HTERT RPE-1 (cell line): ENCODE results near the gene TARDBP.
"Not testable (repeated sequence)": the region's sequence is repeated elsewhere in the genome, so short reads cannot be mapped to it uniquely, and the experiment has no call there.

Experiments used
- in situ Hi-C: fragments of 300-500 bp; cut with MboI; formaldehyde crosslinking; loops from 4 replicates; pipeline ENCODE4 v1.14.3; 2020; ENCODE audit warnings: low sequenced_read_pairs

The TARDBP gene

DNA sequence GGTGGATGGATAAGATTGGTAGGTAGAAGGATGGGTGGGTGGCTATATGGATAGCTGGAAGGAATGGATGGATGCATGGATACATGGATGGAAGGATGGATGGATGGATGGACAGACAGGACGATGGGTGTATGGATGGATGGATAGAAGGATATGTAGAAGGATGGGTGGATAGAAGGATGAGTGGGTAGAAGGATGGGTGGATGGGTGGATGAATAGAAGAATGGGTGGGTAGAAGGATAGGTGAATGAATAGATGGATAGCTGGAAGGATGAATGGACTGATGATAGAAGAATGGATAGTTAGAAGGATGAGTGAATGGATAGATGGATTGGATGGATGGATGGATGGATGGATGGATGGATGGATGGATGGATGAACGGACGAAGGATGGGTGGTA lies 29.6 kb downstream of the TARDBP start:
- in situ Hi-C loops, result no loop called here

DNA sequence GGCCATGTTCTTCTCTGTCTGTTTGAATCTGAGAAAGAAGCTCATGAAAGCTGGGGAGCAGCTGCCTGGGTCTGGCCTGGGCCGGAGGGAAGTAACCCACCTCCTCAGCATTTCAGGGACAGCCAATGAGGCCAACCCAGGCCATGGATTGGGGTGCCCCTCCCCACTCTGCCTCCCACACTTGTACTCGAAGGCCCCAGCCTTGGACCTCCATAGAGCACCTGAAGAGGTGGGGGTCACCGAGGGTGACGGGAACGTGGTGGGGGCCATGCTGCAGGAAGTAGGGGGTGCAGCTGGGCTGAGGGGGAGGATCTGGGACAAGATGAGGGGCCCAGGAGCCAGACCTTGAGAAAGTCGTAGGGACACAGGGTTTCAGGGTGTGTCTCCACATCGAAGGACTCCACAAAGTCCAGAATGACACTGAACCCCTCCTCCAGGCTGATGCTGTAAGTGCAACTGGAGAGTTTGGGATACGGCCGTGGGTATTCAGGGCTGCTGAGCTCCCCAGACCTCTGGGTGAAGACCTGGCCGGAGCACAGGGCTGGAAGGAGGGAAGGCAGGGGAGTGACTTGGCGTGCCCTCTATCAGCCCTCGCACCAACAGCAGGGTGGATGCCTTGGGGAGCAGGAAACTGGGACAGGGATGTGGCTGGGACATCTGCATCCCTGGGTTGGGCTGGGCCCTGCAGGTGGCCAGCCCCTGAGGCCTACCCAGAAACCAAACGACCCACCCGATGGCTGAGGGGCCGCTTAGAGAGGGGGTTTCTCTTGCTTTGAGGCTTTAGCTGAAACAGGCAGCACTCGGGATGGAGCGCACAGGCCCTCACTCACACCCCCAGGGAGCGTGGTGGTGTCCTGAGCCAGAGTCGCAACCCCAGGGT lies 30.8 kb downstream of the TARDBP start:
- in situ Hi-C loops, result no loop called here

DNA sequence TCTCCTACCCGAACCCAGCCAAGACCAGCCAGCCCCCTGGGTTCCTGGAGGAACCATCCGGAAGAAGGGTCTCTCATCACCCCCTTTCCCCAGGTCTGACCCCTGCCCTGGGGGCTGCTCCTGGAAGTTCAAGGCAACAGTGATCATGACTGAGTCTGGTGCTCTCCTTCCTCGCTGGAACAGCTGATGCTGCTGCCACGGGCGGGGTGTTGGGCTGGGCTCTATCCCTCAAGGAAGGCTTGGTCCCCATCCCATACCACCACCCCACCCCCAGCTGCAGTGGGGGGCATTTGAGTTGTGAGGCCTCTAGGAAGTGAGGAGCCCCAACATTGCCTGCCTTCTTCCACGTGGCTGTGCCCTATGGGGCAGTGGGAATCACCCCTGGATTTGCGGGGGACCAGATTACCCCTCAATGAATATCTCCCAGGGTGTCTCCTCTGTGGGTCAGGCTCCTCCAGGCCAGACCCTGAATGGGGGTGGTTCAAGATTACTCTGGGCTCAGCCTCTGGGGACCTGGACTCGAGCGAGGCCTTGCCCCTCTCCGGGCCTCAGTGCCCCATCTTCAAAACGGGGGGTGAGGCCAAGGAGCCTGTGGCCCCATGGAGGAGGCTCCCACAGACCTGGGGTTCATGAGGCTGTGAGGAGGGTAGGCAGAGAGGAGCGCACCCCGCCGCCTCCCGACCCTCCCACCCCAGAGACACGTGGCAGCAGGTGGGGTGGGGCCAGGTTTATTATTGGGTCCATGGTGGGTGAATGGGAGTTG lies 31.8 kb downstream of the TARDBP start:
- in situ Hi-C loops, result no loop called here

DNA sequence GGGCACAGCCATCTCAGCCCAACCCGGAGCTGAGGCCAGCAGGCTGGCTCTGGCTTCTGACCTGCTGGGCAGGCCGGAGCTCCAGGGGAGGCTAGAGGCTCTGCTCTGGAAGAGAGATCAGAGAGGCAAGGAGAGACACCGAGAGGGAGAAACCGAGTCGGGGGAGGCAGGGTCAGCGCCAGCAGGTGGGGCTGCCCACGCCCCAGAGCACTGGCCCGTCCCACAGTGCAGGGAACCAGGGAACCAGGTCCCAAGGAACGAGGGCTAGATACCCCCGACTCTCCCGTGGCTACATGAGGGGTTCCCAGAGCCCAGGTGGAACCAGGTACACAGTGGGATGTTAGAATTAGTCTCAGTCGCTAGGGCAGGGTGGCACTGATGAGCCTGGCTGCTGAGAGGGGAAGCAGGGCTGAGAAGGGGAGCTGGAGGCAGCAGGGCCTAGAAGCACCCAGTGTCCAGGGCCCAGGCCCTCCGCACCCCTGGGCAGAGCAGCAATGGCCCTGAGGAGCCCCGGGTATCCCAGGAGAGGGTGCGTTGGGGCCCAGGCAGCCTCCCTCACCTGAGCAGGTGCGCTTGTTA lies 32.5 kb downstream of the TARDBP start:
- in situ Hi-C loops, result no loop called here

DNA sequence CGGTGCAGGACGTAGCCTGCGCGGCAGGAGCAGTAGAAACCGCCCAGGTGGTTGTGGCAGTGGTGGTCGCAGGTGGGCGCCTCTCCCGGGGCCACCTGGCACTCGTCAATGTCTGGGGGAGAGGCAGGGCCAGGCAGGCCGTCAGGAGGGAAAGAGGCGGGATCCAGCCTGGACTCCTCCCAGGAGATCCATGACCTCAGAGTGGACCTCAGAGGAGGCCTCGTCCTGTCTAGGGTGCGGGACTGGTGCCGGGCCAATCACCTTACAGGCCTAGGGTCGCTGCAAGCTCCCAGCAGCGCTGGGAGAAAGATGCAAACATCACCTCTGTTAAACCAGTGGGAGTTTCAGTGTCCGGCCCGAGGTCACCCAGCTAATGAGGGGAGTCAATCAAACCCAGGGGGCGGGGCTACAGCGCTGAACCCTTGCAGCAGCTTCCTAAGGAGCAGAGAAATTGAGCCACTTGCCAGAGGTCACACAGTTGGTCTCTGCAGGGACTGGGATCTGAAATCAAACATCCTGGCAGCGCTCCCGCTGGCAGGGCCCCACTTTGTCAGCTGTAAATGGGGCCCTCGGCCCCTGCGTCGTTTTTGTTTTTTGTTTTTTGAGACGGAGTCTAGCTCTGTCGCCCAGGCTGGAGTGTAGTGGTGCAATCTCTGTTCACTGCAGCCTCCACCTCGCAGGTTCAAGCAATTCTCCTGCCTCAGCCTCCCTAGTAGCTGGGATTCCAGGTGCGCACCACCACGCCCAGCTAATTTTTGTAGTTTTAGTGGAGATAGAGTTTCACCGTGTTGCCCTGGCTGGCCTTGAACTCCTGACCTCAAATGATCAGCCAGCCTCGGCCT lies 33.2 kb downstream of the TARDBP start:
- in situ Hi-C loops, result no loop called here

DNA sequence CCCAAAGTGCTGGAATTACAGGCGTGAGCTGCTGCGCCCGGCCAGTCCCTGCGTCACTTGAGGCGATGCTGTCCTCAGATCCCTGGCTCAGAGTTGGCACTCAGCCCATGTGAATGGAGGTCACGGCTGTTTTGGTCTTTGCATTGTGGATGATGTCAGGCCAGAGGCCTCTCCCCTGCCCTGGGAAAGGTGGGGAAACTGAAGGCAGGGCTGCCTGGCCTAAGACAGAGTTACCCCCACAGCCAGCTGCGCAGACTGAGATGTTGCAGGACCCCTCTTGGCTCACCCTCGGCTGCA lies 33.8 kb downstream of the TARDBP start:
- in situ Hi-C loops, result no loop called here

DNA sequence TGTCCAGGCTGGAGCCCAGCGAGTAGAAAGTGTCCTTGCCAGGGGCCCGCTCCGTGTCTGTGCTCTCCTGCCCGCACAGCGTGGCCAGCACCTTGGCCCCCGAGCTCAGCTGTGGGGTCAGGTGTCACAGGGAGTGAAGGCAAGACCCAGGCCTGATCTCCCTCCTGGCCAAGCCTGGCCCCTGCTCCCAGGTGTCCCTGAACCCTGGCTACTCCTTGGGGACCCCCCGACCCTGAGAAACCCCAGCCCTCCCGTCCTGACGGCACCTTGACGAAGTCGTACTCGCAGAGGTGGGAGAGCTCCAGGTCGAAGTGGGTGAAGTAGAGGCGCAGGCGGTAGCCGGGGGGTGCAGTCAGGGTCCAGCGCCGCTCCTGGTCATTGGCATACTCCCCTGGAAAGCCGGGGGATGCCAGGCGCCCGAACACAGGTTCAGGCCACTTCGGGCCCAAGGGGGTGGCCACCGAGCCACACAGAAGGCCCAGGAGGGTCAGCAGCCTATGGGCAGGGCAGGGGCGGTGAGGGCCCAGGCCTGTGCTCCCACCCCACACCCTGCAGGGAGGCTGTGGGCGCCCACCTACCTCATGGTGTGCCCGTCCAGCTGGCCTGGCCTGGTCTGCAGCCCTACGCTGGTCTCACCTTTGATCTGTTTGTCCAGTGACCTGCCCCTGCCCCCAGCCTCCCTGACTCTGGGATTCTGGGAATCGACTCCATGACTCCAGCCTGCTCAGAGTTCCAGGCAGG lies 34.3 kb downstream of the TARDBP start, which contains the start of gene MASP2:
MASP2 (minus strand) TSS at position 615 of the 741 bp plus-strand sequence; CDS start at position 583, 32 bp downstream.
- in situ Hi-C loops, result no loop called here

DNA sequence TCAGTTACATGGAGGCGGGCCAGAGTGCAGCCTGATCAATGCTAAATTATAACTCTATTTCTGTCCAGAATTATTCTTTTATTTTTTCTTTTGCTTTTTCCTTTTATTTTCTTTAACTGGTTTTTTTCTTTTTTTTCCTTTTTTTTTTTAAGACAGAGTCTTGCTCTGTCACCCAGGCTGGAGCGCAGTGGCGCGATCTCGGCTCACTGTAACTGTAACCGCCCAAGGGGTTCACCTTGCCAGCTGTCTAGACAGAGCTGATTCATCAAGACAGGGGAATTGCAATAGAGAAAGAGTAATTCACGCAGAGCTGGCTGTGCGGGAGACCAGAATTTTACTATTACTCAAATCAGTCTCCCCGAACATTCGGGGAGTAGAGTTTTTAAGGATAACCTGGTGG lies 38.7 kb downstream of the TARDBP start:
- in situ Hi-C loops, result not testable (repeated sequence)

DNA sequence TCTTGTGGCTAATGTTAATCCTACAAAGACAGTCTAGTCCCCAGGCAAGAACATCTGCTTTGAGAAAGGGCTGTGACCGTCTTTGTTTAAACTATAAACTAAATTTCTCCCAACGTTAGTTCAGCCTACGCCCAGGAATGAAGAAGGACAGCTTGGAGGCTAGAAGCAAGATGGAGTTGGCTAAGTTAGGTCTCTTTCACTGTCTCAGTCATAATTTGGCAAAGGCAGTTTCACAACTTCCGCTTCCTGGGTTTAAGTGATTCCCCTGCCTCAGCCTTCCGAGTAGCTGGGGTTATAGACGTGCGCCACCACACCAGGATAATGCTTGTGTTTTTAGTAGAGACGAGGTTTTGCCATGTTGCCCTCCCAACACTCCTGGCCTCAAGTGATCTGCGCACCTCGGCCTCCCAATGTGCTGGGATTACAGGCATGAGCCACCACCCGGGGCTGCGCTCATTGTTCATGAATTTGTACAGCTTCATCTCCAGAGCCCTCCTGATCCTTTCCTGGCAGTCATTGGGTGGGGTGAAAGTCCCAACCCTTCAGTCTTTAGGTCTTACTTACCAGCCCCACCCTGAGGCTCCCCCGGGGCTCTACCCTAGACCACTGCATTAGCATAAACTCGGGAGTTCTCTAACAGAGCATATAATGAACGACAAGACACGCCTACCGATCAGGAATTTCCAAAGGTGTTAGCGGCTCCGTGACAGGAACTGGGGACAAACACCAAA lies 39.5 kb downstream of the TARDBP start:
- in situ Hi-C loops, result no loop called here

DNA sequence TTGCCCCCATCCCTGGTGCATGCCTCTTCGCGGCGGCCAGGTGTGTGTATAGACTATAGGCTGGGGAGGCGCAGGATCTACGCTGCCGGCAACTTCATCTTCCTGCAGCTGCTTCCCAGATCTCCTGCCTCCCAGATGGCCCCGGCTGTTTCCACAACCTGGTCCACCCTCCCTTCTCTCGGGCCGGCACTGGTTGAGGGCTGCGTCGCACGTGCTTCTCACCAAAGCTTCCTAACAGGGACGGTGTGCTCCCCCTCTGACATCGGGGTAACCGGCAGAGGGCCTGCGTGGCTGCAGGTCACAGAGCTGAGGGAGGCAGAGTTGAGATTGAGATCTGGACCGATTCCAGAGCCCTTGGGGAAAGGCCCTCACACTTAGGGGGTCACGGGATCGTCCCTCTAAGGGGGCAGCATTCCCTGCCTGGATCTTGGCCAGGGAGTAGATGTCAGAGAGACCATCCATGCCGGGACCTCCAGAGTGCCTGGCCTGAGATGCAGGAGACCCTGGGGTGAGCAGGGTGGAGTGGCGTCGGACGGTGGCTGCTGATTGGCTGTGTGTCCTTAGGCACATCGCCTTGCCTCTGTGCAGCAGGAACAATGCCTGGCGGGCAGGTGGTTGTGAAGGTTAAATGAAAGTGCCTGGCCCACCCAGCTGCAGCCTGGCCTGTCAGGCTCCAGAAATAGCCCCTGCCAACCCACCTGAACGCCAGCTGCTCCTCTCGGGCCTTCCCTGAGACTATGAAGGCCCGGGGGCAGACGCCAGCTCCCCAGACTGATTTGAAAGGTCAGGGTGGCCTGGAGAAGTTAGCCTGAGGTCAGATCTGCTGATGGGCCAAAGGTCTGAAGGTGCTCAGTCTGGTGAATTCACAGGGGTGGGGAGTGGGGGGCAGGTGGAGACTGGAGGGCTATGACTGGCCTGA lies 40.6 kb downstream of the TARDBP start:
- in situ Hi-C loops, result no loop called here

DNA sequence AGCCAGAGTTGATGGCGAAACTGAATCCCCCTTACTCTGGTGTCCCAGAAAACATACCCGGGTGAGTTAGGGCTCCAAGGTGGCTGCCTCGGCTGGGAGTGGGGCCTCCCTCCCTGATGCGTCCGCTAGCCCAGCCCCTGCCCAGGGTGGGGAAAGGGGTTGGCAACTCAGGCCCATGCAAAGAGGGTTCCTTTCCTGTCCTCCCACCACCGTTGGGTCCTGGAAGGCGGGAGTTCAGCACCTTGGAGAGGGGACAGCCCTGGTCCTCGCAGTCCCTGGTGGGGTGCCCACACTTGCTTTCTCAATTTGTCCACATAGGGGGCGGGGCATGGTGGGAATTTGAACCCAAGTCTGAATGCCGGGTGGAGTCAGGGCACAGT lies 41.3 kb downstream of the TARDBP start:
- in situ Hi-C loops, result no loop called here

DNA sequence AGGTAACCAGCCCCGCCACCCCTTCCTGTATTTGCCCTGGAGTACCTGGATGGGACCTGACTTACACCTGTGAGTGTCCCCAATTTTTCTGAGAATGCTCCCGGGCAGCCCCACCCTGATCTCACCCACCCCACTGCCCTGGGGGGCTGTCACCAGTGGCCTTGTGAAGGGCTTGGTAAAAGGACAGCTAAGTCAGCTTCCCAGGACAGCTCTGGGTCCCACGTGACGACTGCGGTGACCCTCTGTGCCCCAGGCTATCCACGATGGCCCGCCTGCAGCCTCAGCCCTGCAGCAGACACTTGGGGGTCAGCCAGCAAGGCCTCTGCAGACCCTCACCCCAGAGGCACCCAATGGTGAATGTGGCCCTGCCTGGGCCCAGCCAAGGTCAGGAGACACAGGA lies 41.7 kb downstream of the TARDBP start:
- in situ Hi-C loops, result no loop called here

DNA sequence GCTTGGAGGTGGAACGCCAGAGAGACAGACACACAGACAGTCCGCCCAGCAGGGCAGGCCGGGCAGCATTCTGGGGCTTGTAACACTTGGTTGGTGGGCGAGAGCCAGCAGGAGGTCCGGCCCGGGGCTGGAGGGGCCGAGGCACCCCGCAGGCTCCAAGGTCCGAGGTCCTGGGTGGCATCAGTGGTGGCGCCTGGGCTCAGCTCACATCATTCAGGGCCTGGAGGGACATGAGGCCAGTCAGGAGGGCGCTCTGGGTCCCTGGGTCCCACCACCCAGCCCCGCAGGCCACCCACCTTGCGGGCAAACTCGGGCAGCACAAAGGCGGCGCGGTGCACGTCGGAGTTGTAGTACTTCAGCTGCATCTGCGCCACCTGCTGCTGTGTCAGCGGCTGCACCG lies 42.2 kb downstream of the TARDBP start:
- in situ Hi-C loops, result no loop called here

DNA sequence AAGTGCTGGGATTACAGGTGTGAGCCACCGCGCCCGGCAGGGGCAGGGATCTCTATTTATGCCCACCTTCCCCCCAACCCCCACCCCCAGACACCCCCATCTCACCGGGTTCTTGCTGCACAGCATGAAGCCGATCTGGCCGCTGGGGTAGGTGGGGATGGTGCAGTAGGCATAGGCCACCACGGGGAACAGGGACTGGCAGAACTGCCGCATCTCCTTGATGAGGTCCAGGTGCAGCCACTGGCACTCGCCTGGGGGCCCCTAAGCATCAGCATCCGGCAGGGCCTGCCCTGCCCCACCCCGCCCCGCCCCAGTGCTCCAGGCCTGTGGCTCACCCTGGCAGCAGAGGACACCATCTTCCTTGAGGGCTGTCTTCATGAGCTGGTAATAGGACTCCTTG lies 43.2 kb downstream of the TARDBP start:
- in situ Hi-C loops, result no loop called here

DNA sequence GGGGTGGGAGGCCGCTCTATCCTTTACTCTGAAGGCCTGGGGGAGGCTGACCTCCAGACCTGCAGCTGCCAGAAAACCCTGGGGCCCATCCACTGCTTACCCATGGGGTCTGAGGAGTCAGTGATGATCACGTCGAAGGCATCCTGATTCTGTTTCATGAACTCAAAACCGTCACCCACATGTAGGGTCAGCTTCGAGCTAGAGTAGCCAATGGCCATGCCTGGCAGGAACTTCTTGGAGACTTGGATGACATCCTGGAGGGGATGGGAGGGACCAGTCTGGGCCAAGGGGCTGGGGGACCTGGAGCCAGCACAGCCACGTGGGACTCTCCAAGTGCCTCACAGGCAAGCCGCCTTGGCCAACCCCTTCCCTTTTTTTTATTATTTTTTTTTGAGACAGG lies 44.0 kb downstream of the TARDBP start:
- in situ Hi-C loops, result no loop called here

DNA sequence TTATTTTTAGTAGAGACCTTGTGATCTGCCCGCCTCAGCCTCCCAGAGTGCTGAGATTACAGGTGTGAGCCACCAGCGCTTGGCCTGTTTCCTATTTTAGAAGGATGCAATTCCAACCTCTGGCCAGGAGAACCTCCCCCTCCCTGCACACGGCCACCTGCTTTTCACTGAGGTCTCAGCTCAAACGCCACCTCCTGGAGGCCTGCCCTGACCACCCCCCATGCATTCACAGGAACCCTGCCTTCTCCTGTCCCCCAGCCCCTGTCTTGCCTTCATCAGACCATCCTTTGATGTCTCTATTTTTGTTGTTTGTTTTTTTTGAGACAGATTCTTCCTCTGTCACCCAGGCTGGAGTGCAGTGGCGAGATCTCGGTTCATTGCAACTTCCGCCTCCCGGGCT lies 45.0 kb downstream of the TARDBP start:
- in situ Hi-C loops, result no loop called here

DNA sequence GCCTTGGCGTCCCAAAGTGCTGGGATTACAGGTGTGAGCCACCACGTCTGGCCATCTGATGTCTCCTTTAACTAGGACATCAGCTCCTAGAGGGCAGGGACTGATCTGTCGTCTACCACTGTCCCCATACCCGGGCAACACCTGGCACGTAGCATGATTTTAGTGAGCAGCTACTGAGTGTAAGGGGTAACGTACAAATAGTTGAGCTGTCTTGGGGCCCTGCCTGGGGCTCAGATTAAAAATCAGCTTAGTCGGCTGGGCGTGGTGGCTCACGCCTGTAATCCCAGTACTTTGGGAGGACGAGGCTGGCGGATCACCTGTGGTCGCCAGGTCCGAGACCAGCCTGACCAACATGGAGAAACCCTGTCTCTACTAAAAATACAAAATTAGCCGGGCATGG lies 45.6 kb downstream of the TARDBP start:
- in situ Hi-C loops, result no loop called here

DNA sequence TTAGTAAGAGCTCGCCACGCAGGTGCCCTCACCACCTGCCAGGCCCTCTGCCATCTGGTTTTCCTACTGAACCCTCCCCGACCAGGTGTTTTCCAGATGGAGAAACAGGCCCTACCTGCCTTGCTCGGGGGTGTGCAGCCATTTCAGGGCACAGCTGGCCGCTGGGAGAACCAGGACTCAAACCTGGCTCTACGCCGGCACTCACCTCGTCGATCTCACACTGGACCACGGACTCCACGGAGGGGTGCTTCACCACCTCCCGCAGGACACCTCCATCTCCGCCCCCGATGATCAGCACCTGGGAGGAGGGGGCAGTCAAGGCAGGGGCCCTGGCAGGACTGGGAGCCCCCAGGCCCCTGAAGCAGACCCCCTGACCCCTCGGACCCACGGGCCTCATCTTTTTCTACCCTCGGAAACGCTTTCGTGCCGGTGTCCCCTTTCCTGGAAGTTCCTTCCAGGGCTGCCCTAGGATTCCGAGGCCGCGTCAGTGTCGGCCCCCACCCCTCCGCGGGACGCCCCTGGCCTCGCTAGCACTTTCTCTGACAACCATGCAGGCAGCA lies 46.2 kb downstream of the TARDBP start:
- in situ Hi-C loops, result no loop called here
